C4-2B (cell line): ENCODE results near the gene BEX4.

Experiments used
- CTCF ChIP-seq: fragments of 450-650 bp; conservative IDR thresholded peaks from 2 replicates; pipeline ENCODE4 v1.5.1; 2017; ENCODE audit warnings: mild to moderate bottlenecking
- ZFX ChIP-seq: fragments of 450-650 bp; IDR thresholded peaks from 2 replicates; pipeline ENCODE4 v1.6.1; 2017

- TF ChIP-seq CTCF, result no peak
- TF ChIP-seq ZFX, result no peak
Measured at GRCh38 chrX:103258275-103258674, 43.4 kb downstream of the BEX4 start.
